Mucosa of rectum (tissue), 2 donors: ENCODE measurements around the gene RASSF5.
"Not testable (repeated sequence)": the region's sequence is repeated elsewhere in the genome, so short reads cannot be mapped to it uniquely, and the experiment has no call there.

Source experiments
- H3K27ac ChIP-seq, 2 donors: one replicate each; pipeline ENCODE4 v1.7.0; 2013; ENCODE audit warnings: inconsistent platforms in 2 of 2, low read depth in 2 of 2, low read length in 2 of 2
- H3K27me3 ChIP-seq, 2 donors: one replicate each; pipeline ENCODE4 v1.7.0; 2013; ENCODE audit warnings: low read length in 2 of 2; ENCODE audit not compliant: control insufficient read depth in 2 of 2, insufficient read depth in 2 of 2
- H3K36me3 ChIP-seq, 2 donors: one replicate each; pipeline ENCODE4 v1.7.0; 2013; ENCODE audit warnings: low read length in 2 of 2; ENCODE audit not compliant: control insufficient read depth in 2 of 2, insufficient read depth in 2 of 2
- H3K4me1 ChIP-seq, 2 donors: one replicate each; pipeline ENCODE4 v1.7.0; 2013; ENCODE audit warnings: low read length in 2 of 2, mild to moderate bottlenecking in 1 of 2; ENCODE audit not compliant: control insufficient read depth in 2 of 2, insufficient read depth in 2 of 2
- H3K4me3 ChIP-seq, 2 donors: one replicate each; pipeline ENCODE4 v1.7.0; 2013; ENCODE audit warnings: low read length in 2 of 2
- H3K9ac ChIP-seq, 2 donors: one replicate each; pipeline ENCODE4 v1.7.0; 2013; ENCODE audit warnings: low read length in 2 of 2, low read depth in 1 of 2, mild to moderate bottlenecking in 1 of 2
- H3K9me3 ChIP-seq, 2 donors: one replicate each; pipeline ENCODE4 v1.7.0; 2013; ENCODE audit warnings: low read length in 2 of 2; ENCODE audit not compliant: control insufficient read depth in 2 of 2
- donor health status: healthy.
- donor health status: Normal muscosa, but diverticular disease.

Gene RASSF5

DNA sequence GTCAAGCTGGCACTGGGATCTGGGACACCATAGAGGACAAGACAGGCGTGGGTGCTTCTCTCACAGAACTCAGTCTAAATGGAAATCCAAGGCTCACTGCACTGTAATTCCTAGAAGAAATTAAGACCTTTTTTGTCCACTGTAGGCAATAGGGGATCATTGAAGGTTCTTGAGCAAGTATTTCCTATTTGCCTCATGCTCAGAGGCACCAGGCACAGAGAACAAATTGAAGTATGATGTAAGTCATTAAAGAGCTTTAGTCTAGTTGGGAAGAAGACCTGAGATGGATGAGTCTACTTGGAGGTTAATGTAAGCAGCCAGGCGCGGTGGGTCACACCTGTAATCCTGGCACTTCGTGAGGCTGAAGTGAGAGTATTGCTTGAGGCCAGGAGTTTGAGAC lies 70.3 kb downstream of the RASSF5 start:
- Histone ChIP-seq H3K36me3 (no peaks in the 10 kb centered on the region), H3K27me3 (no peaks in the 10 kb centered on the region), H3K9ac (no peak overlapping the region), H3K27ac (peak overlapping the region in 1 of 2 donors; percentile 12), H3K4me1 (peaks cover 7 to 37% of the 10 kb centered on the region in 2 donors), H3K4me3 (no peak overlapping the region), H3K9me3 (no peaks in the 10 kb centered on the region)

DNA sequence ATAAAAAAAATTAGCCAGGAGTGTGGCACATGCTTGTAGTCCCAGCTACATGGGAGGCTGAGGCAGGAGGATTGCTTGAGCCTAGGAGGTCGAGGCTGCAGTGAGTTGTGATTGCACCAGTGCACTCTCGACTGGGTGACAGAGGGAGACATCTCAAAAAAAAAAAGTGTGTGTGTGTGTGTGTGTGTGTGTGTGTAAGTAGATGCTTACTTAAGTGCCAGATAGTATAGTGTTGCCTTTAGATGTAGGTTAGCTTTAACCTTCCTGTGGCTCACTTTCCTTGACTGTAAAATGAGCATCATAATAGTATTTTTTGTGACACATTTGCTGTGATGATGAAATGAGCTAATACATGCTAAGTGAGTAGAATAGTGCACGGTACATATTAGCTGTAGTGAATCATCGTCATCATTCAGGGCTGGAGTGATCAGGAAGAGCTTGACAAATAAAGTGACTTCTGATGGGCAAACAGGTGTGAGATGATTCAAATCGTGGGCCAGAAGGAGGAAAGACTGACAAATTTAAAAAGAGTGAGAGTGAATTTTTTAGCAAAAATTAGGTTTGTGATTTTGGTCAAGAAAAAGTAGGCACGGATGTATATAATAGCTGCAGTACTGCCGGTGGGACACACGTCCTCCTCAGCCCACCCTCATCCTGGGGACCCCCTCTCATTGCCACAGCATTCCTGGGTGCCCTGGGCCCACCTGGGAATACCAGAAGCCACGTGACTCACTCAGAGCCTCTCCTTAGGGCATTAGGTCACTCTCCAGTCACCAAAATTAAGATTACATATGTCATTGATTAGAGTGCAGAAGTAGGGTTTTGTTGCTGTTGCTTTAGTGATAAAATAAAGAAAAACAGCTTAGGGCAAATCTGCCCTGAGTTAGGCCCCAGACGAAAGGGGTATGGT lies 71.0 kb downstream of the RASSF5 start:
- peak overlapping the region; percentile 18 to 26 for H3K27ac ChIP-seq
- H3K4me1 ChIP-seq: peaks cover 7 to 38% of the 10 kb centered on the region in 2 donors

DNA sequence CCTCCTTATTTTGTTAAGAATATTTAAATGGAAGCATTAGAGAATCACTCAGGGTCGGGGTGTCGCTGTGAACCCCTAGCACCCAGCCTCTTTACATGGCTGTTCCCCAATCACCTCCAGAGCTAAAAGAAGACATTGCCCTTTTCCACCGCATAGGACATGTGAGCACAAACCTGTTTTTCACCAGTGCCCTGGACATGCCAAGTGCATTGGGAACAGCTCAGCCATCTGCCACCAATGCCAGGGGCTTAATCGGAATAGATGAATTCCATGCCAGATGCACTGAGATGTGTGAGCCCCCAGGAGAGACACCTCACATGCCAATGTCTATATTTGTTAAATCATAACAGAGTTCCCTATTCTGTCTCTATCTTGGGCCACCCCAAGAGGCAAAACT lies 71.6 kb downstream of the RASSF5 start:
- H3K9me3 ChIP-seq: no peaks in the 10 kb centered on the region
- peaks cover 0 to 4% of the 10 kb centered on the region in 2 donors for H3K36me3 ChIP-seq

More for the DNA sequence above, 71.0 kb downstream of the RASSF5 start:
- no peaks in the 10 kb centered on the region for H3K9me3 ChIP-seq
- no peaks in the 10 kb centered on the region for H3K36me3 ChIP-seq
- no peak overlapping the region for H3K9ac ChIP-seq
- no peak overlapping the region for H3K4me3 ChIP-seq
- H3K27me3 ChIP-seq: no peaks in the 10 kb centered on the region

DNA sequence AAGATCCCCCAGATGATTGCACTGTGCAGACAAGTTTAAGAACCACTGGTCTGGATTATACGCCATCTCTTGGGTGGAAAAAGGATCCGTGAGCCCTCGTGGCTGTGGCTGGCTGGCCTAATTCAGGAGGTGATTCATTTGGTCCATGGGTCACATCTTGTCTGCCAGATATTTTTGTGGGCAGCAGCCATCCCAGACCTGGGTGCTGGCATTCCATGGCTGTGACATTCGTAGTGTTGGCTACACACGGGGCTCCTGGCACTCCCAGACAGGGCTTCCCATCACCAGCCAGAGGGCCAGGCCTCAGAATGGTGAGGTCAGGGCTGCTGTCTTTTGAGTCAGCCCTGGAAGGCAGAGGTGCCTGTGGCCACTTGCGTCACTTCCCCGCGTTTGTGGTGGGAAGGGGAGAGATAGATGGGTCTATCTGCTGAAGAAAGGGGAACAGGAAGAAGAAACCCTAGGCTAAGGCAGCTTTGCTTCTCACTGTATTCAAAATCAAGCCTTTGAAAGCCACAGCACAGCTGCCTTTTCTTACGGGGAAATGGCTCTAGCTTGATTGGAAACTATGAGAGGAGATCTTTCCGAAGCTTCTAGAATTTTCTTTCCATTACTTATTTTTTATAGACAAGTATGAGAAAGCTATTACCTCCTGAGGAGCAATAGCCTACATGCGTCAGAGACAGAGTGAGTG lies 72.6 kb downstream of the RASSF5 start:
- Histone ChIP-seq H3K4me3 (no peak overlapping the region), H3K27me3 (no peaks in the 10 kb centered on the region), H3K36me3 (peaks cover 7 to 13% of the 10 kb centered on the region in 2 donors), H3K27ac (peak overlapping the region; percentile 60 to 72), H3K4me1 (peaks cover 5 to 35% of the 10 kb centered on the region in 2 donors), H3K9me3 (no peaks in the 10 kb centered on the region), H3K9ac (peak overlapping the region in 1 of 2 donors; percentile 48)

More for the DNA sequence above, 71.6 kb downstream of the RASSF5 start:
- H3K4me3 ChIP-seq: no peak overlapping the region
- no peaks in the 10 kb centered on the region for H3K27me3 ChIP-seq
- H3K4me1 ChIP-seq: peaks cover 7 to 39% of the 10 kb centered on the region in 2 donors
- H3K9ac ChIP-seq: no peak overlapping the region
- peak overlapping the region in 1 of 2 donors; percentile 72 for H3K27ac ChIP-seq

DNA sequence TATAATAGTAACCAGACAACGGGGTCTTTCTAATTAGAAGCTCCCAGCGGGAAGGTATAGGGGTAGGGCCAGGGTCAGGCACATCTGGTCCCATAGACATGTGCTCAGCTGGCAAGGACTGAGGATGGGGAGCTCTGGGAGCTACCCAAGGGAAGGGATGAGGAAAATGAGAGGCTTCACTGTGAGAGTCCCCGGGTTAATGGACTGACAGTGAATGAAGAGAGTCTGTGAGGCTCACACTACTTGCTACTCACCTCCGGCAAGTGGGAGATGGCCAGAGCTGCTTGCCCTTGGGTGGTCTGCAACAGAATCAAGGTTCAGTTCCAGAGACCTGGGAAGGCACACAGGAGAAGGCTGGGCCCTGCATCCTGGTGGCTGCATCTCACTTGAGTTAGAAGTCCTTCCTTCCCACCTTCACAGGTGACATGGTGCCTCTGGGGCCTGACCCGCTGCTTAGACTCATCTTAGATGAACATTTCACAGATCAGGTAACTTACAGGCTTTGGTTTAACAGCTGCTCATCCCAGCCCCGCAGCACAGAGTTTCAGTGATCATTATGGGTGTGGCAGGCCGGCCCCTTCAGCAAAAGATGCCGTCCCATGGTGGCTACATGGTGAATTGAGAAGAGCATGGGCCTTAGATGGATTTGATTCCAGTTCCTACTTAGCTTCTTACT lies 73.2 kb downstream of the RASSF5 start:
- peaks cover 14 to 19% of the 10 kb centered on the region in 2 donors for H3K36me3 ChIP-seq
- H3K9ac ChIP-seq: peak overlapping the region in 1 of 2 donors; percentile 48
- peaks cover 5 to 33% of the 10 kb centered on the region in 2 donors for H3K4me1 ChIP-seq
- no peaks in the 10 kb centered on the region for H3K27me3 ChIP-seq
- no peak overlapping the region for H3K4me3 ChIP-seq
- H3K27ac ChIP-seq: peak overlapping the region; percentile 60 to 72
- H3K9me3 ChIP-seq: no peaks in the 10 kb centered on the region

DNA sequence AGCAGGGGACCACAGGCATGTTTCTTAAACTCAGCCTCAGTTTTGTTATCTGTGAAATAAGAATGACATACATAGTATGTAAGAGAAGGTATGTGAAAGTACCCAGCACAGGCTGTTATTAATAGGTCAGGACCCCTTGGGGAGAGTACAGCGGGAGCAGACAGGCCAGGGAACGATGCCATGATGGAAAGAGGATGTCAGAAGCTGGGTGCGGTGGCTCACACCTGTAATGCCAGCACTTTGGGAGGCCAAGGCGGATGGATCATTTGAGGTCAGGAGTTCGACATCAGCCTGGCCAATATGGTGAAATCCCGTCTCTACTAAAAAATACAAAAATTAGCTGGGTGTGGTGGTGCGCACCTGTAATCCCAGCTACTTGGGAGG lies 73.8 kb downstream of the RASSF5 start:
- not testable (repeated sequence) for H3K4me3 ChIP-seq, H3K27me3 ChIP-seq, H3K9me3 ChIP-seq, H3K9ac ChIP-seq
- Histone ChIP-seq H3K36me3 (peaks cover 19 to 24% of the 10 kb centered on the region in 2 donors), H3K4me1 (peaks cover 4 to 29% of the 10 kb centered on the region in 2 donors), H3K27ac (peak overlapping the region in 1 of 2 donors; percentile 72)

DNA sequence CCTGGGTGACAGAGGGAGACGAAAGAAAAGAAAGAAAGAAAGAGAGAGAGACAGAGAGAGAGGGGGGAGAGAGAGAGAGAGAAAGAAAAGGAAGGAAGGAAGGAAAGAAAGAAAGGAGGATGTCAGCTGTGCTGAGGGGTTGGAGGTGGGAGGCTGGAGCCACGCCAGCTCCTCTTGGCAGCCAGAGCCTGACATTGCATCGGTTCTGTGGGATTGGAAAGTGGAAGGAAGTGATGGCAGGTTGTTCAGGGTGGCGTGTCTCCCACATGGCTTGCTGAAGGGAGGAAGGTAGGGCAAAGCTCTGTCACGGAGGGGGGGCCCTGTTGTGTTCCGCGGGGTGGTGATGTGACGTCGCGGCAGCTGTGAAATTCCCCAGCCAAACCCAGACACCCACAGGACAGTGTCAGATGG lies 74.2 kb downstream of the RASSF5 start:
- H3K4me3 ChIP-seq: no peak overlapping the region
- H3K27ac ChIP-seq: peak overlapping the region in 1 of 2 donors; percentile 18
- peaks cover 20 to 29% of the 10 kb centered on the region in 2 donors for H3K36me3 ChIP-seq
- H3K9me3 ChIP-seq: no peaks in the 10 kb centered on the region
- H3K27me3 ChIP-seq: no peaks in the 10 kb centered on the region
- H3K9ac ChIP-seq: peak overlapping the region in 1 of 2 donors; percentile 31
- H3K4me1 ChIP-seq: peaks cover 0 to 25% of the 10 kb centered on the region in 2 donors

DNA sequence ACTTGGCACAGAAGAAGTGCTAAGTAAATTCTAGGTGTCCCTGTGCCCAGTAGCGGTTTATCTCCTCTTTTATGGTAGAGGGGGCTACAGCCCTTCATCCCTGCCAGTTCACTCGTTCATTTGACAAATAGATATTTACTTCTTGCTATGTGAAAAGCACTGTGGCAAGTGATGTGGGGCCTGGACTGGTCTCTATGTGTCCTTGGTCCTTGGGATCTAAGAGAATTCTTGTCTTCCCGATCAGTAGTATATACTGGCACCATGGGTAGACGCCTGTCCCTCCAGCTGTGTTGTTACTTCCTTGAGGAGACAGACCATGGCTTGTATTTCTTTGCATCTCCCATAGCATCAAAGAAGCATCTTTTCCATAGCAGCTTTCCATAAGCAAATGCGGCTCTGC lies 75.2 kb downstream of the RASSF5 start:
- Histone ChIP-seq H3K36me3 (peaks cover 23 to 37% of the 10 kb centered on the region in 2 donors), H3K9ac (no peak overlapping the region), H3K4me1 (peaks cover 0 to 23% of the 10 kb centered on the region in 2 donors), H3K27ac (no peak overlapping the region), H3K4me3 (no peak overlapping the region), H3K27me3 (no peaks in the 10 kb centered on the region), H3K9me3 (no peaks in the 10 kb centered on the region)

DNA sequence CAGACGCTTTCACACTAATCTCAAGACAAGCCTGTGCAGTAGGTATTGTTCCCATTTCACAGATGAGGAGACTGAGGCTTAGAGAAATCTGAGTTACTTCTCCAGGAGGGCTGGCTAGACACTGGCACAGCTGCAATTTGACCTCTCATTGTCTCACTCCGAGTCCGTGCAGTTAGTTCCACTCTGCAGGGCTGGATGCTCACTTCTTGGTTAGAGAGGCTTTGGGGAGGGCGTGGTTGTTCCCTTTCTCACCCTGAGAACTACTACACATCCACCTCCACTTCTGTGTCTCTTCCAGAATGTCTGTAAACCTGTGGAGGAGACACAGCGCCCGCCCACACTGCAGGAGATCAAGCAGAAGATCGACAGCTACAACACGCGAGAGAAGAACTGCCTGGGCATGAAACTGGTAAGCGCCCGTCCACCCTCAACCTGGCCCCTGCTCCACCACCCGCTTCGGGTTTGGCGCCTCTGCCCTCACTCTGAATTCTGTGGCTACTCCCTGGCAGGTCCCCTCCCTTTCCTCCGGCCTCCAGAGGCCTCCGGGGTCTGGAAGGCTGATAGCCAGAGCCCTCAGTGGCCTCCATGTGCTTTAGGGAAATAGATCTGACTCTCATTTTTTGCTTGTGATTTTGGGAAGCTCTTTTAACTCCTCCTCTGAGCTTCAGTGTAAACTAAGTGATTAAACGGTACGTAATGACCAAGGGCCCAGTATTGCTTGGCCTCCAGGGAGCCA lies 75.8 kb downstream of the RASSF5 start:
- Histone ChIP-seq H3K27ac (peak overlapping the region in 1 of 2 donors; percentile 13), H3K9me3 (no peaks in the 10 kb centered on the region), H3K9ac (no peak overlapping the region)

More for the DNA sequence above, 75.8 kb downstream of the RASSF5 start:
- Histone ChIP-seq H3K36me3 (peaks cover 29 to 43% of the 10 kb centered on the region in 2 donors), H3K4me3 (no peak overlapping the region), H3K4me1 (peaks cover 0 to 21% of the 10 kb centered on the region in 2 donors), H3K27me3 (no peaks in the 10 kb centered on the region)
